PC-3 (cell line): ENCODE data around the gene APBB2.

Experiments
- EZH2 ChIP-seq: fragments of 300-600 bp; sonication (generic); IDR thresholded peaks from one replicate; pipeline ENCODE4 v1.6.1; 2017; ENCODE audit warnings: antibody characterized with exemption, mild to moderate bottlenecking, low read length; ENCODE audit not compliant: unreplicated experiment
- EZH2phosphoT487 ChIP-seq: fragments of 300-600 bp; sonication (generic); IDR thresholded peaks from 2 replicates; pipeline ENCODE4 v1.6.1; 2018; ENCODE audit warnings: mild to moderate bottlenecking, antibody characterized with exemption, low read length, borderline replicate concordance
- TF ChIP-seq, protein P1 (sequence below): fragments of 300-600 bp; sonication (generic); conservative IDR thresholded peaks from 2 replicates; pipeline ENCODE4 v1.5.1; 2017; ENCODE audit warnings: antibody characterized with exemption, low read depth, mild to moderate bottlenecking, low read length

GRCh38 chr4:41122775-41123174 is 91.6 kb downstream of the APBB2 start:
- TF ChIP-seq, protein P1, sequence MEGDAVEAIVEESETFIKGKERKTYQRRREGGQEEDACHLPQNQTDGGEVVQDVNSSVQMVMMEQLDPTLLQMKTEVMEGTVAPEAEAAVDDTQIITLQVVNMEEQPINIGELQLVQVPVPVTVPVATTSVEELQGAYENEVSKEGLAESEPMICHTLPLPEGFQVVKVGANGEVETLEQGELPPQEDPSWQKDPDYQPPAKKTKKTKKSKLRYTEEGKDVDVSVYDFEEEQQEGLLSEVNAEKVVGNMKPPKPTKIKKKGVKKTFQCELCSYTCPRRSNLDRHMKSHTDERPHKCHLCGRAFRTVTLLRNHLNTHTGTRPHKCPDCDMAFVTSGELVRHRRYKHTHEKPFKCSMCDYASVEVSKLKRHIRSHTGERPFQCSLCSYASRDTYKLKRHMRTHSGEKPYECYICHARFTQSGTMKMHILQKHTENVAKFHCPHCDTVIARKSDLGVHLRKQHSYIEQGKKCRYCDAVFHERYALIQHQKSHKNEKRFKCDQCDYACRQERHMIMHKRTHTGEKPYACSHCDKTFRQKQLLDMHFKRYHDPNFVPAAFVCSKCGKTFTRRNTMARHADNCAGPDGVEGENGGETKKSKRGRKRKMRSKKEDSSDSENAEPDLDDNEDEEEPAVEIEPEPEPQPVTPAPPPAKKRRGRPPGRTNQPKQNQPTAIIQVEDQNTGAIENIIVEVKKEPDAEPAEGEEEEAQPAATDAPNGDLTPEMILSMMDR: no peak
- TF ChIP-seq EZH2 (no peak), EZH2phosphoT487 (no peak)
